HG03039 (cell line): Measurements from ENCODE around the gene RUNX1.

ENCODE experiments used
- ATAC-seq: cut with Tn5 transposase; IDR thresholded peaks from one replicate; pipeline ENCODE4 v1.9.1; 2021; ENCODE audit warnings: mild to moderate bottlenecking, moderate library complexity; ENCODE audit not compliant: unreplicated experiment

RUNX1 gene

GRCh38 chr21:35019631-35020032 is 29.5 kb downstream of the RUNX1 start:
- ATAC-seq, result no peak

GRCh38 chr21:35017256-35017655 is 31.8 kb downstream of the RUNX1 start:
- no peak for ATAC-seq

GRCh38 chr21:35016517-35017188 is 32.4 kb downstream of the RUNX1 start:
- ATAC-seq, result no peak

GRCh38 chr21:35016071-35016470 is 33.0 kb downstream of the RUNX1 start:
- ATAC-seq, result no peak

- no peak for ATAC-seq
Observed at GRCh38 chr21:35015435-35016024, 33.6 kb downstream of the RUNX1 start.

GRCh38 chr21:35014302-35015041 is 34.6 kb downstream of the RUNX1 start:
- no peak for ATAC-seq

GRCh38 chr21:35011681-35012080 is 37.4 kb downstream of the RUNX1 start:
- no peak for ATAC-seq

- ATAC-seq, result no peak
Observed at GRCh38 chr21:35010447-35010846, 38.7 kb downstream of the RUNX1 start.

- ATAC-seq, result no peak
Observed at GRCh38 chr21:35007348-35007747, 41.8 kb downstream of the RUNX1 start.

- ATAC-seq, result no peak
Observed at GRCh38 chr21:35006771-35007170, 42.3 kb downstream of the RUNX1 start.

- no peak for ATAC-seq
Observed at GRCh38 chr21:35006248-35006647, 42.9 kb downstream of the RUNX1 start.

- ATAC-seq, result no peak
Observed at GRCh38 chr21:35005560-35006224, 43.4 kb downstream of the RUNX1 start.

GRCh38 chr21:35005077-35005476 is 44.0 kb downstream of the RUNX1 start:
- no peak for ATAC-seq

- no peak for ATAC-seq
Observed at GRCh38 chr21:35004314-35004713, 44.8 kb downstream of the RUNX1 start.

GRCh38 chr21:35002879-35003722 is 46.0 kb downstream of the RUNX1 start:
- ATAC-seq, result no peak

GRCh38 chr21:34999397-34999941 is 49.6 kb downstream of the RUNX1 start:
- ATAC-seq, result no peak

- no peak for ATAC-seq
Observed at GRCh38 chr21:34998176-34998575, 50.9 kb downstream of the RUNX1 start.

GRCh38 chr21:34997294-34997693 is 51.8 kb downstream of the RUNX1 start:
- ATAC-seq, result no peak

- no peak for ATAC-seq
Observed at GRCh38 chr21:34996304-34997101, 52.6 kb downstream of the RUNX1 start.

GRCh38 chr21:34995979-34996303 is 53.2 kb downstream of the RUNX1 start:
- no peak for ATAC-seq
